Epithelial cell of esophagus (primary cell): ENCODE results near the gene IDUA.
A peak's percentile ranks its signal among the peaks of the same experiment; 100 is the strongest.

Experiments used
- DNase-seq: peaks from one replicate; pipeline ENCODE4 v3.0.0; 2010; ENCODE audit warnings: low read depth
- H3K4me3 ChIP-seq: 2 replicates; pipeline ENCODE4 v1.5.1; 2011; ENCODE audit warnings: mild to moderate bottlenecking, low read length, control low read depth
- CTCF ChIP-seq: IDR thresholded peaks from 2 replicates; pipeline ENCODE4 v1.5.1; 2011; ENCODE audit warnings: low read depth, mild to moderate bottlenecking, low read length, control low read depth, inconsistent platforms; ENCODE audit not compliant: insufficient read depth; ENCODE audit errors: missing control alignments

The IDUA gene

GRCh38 chr4:990746-991367 is 4.0 kb downstream of the IDUA start:
- no peak for DNase-seq
- TF ChIP-seq CTCF = no peak
- no peak overlapping the region for H3K4me3 ChIP-seq

- no peak for DNase-seq
- TF ChIP-seq CTCF = no peak
- H3K4me3 ChIP-seq = no peak overlapping the region
These were observed 4.8 kb downstream of the IDUA start for GRCh38 chr4:991451-992296.

GRCh38 chr4:992297-993110 is 5.7 kb downstream of the IDUA start:
- no peak overlapping the region for H3K4me3 ChIP-seq
- no peak for TF ChIP-seq CTCF
- no peak for DNase-seq

GRCh38 chr4:993111-994029 is 6.5 kb downstream of the IDUA start, which contains the start of gene SLC26A1:
SLC26A1 (minus strand) TSS chr4:993404; CDS start chr4:991703, 1,701 bp downstream.
- TF ChIP-seq CTCF = no peak
- no peak within 1 kb of the TSS for H3K4me3 ChIP-seq
- DNase-seq = no peak

GRCh38 chr4:995311-996026 is 8.6 kb downstream of the IDUA start:
- H3K4me3 ChIP-seq = no peak overlapping the region
- no peak for DNase-seq
- peak; percentile 5 for TF ChIP-seq CTCF
